ENCODE data around the gene STK38.
"Not testable (repeated sequence)": the region's sequence is repeated elsewhere in the genome, so short reads cannot be mapped to it uniquely, and the experiment has no call there.

STK38 gene

GRCh38 chr6:36546920-36547645 is at the start of gene STK38:
Gene STK38 (minus strand): TSS chr6:36547479. CDS start chr6:36540202, 7,277 bp downstream.
- DNase-seq, result peak; percentile 95

GRCh38 chr6:36596356-36596755 is 49.1 kb upstream of the STK38 start:
- no peak for DNase-seq

DNA sequence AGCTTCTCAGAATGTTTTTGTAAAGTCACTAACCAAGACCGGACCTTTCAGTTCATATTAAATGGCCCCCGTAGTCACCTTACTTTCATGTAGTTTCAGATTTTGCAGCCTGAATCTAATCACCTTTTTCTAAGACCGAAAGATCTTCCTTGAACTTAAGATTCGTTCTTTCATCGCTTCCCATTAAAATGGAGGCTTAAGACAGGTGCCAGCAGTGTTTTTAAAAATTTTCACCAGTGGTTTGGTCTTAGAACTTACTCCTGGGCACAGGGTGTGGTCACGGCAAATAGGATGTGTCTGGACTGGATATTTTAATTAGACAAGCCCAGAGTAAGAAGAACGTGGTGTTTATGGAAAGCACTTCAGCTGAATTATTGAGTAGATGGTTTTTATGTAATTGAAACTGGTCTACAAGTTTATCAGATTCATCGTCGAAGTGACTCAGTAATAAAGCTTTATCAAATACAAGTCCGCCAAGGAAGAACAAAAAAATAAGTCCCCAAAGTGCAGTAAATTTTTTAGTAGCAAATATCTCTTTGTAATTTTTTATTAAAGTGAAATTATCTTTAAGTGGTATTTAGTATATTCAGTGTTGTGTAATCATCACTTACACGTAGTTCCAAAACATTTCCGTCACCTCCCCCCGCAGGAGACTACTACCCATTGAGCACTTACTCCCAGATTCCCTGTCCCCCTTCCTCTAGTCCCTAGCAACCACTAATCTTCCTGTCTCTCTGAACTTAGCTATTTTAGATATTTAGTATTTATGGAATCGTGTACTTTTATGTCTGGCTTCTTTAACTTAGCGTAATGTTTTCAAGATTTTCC is 47.8 kb upstream of the STK38 start:
- DNase-seq, result peak; percentile 67

DNA sequence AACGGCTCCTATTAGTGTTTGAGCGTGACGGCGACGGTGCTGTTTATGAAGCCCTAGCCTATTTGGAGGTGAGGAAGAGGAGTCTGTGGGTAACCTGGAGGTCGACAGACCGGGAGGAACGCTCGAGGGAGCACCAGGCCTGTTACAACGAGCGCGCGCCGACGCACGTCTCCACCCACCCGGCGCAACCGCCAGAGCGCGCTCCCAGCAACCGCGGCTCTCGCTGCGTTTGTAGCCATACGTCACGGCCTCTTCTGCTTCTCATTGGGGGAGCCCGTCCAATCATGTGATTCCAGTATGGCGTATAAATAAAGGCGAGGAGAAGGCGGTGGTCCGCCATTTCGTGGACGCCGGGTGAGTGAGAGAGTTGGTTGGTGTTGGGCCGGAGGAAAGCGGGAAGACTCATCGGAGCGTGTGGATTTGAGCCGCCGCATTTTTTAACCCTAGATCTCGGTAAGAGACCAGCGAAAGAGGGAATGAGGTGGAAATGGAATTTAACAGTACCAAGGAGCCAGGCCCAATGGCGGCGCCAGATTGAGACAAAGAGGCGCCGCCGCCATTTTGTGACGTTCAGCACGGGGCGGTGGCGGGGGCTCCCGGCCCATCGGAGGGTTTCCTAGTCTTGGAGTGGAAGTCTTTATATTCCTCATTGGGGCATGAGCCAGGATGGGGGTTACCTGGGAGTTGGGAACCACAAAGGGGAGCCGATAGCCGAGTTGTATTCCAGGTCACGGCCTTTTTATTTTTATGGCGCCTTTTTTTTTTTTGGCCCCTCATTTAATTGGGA is 46.9 kb upstream of the STK38 start, which contains the start of gene SRSF3:
Gene SRSF3 (plus strand): TSS at position 334 of the 787 bp plus-strand sequence. CDS start 2,401 bp downstream, outside the sequence.
- peak; percentile 99 for DNase-seq

- no peak for DNase-seq
These were observed 46.3 kb upstream of the STK38 start for GRCh38 chr6:36593569-36594028.

GRCh38 chr6:36592221-36592655 is 45.0 kb upstream of the STK38 start:
- no peak for DNase-seq

GRCh38 chr6:36590237-36590636 is 43.0 kb upstream of the STK38 start:
- DNase-seq, result no peak

DNA sequence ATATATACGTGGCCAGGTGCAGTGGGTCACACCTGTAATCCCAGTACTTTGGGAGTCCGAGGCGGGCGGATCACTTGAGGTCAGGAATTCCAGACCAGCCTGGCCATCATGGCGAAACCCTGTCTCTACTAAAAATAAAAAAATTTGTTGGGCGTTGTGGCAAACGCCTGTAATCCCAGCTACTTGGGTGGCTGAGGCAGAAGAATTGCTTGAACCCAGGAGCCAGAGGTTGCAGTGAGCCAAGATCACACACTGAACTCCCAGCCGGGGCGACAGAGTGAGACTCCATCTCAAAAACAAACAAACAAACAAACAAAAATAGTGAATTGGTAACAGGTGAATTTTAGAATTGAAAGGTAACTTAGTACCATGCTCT is 41.7 kb upstream of the STK38 start:
- not testable (repeated sequence) for DNase-seq

DNA sequence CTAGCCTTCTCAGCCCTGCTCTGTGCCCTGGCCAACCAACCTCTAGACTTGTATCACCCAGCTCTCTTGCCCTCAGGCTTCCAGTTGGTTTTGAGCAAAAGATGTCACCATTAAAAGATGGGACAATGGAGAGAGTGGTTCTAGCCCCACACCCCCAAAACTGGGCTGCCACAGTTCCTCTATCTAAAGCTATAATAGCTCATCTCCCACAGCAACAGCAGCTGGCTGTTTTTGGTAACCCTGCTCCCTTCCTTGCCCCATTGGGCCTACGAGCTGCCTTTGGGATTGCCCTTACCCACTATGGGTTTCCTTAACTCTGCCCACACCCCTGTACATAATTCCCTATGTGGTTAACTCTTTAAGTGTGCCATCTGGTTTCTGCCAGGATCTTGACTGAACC is 39.3 kb upstream of the STK38 start:
- no peak for DNase-seq

GRCh38 chr6:36581716-36582115 is 34.4 kb upstream of the STK38 start:
- no peak for DNase-seq

- no peak for DNase-seq
These were observed 32.9 kb upstream of the STK38 start for GRCh38 chr6:36580184-36580526.

DNA sequence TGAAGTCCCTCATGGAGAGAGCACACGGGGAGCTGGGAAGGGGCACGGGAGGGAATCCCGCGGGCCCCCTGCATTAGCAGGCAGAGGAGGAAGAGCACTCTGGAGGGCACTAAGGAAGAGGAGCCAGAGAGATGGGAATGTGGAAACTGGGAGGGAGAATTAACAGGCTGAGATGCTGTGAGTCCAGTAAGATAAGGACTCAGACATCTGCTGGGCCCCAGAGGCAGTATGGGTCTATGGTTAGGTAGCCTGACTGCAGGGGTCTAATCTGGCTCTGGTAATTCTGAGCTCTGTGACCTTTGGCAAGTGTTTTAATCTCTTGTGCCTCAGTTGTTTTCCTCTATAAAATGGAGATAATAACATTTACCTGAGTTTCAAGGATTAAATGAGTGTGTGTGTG is 31.2 kb upstream of the STK38 start:
- DNase-seq, result no peak

DNA sequence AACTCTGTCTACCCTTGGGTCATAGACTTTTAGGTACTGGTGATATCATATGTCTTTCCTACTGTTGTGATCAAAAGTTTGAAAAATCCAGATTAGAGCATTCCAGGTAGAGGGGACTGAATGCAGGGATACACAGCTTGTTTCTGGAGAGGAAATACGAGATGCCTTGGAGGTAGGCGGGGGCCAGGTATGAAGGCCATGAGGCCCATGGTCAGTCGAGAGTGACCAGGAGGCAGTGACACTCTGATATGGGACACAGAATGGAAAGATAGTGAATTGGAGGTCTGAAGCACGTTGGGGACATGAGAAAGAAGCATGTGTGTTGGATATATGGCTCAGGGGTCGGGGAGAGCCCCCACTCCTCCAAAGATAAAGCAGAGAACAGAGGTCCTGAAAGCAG is 30.8 kb upstream of the STK38 start:
- no peak for DNase-seq

DNA sequence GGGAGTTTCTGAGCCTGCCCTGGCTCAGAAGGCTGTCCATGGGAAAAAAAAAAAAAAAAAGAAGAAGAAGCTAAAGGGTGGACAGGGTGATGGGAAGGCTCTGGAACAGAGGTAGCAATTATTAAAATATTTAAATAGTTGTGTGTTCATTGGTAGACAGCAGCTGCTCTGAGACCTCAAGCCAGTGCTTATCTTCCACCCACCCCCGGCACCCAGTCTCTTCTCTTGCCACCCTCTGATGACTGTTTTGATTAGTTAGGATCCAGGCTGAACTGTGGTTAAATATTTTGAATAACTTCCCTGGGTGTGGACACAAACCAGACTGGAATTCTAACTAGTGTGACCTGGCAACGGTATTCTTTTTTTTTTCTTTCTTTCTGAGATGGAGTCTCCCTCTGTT is 30.0 kb upstream of the STK38 start:
- no peak for DNase-seq

DNA sequence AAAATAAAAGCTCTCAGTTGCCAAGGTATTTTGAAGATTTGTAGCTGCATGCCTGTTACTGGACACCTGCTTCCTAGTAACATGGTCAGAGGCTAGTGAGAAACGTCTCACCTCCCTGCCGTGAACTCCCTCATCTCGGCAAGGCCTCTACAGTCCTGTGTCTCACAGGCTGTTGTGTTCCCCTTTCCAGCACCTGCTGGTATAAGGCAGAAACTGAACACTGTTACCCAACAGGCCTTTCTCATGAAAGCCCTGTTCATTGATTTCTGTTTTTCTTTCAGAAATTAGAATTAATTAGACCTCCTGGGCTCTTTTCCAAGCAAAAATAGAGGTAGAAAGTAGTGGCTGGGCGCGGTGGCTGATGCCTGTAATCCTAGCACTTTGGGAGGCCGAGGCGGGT is 29.3 kb upstream of the STK38 start:
- DNase-seq, result no peak

DNA sequence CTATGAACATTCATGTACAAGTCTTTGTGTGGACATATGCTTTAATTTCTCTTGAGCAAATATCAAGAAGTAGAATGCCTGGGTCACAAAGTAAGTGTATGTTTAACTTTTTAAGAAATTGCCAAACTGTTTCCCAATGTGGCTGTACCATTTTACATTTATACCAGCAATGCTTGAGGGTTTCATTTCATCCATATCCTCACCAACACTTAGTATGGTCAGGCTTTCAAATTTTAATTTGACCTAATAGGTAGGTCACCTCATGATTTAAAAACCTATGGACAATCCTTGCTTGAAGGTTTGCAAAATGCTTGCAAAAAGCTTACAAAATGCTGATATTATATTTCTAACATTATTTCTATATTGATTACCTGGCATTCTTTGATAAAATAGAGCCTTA is 27.4 kb upstream of the STK38 start:
- no peak for DNase-seq

GRCh38 chr6:36572353-36573311 is 25.4 kb upstream of the STK38 start:
- not testable (repeated sequence) for DNase-seq

DNA sequence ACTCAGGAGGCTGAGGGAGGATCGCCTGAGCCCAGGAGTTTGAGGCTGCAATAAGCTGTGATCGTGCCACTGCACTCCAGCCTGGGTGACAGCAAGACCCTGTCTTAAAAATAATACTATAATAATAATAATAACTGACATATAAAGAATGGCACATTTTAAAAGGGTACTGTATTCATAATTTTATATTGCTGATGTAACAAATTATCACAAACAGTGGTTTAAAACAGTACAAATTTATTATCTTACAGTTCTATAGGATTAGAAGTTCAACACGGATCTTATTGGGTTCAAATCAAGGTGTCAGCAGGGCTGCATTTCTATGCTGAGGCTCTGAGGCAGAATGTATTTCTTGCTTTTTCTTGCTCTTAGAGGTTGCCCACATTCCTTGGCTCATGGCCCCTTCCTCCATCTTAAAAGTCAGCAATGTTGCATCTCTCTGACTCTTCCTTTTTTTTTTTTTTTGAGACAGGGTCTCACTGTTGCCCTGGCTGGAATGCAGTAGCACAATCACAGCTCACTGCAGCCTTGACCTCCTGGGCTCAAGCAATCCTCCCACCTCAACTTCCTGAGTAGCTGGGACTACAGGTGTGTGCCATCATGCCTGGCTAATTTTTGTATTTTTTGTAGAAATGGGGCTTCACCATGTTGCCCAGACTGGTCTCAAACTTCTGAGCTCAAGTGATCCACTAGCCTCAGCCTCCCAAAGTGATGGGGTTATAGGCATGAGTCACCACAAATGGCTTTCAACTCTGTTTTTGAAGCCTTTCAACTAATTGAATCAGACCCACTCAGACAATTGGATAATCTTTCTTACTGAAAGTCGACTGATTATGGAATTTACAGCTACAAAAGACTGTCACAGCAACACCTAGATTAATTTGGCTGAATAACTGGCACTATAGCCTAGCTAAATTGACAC is 24.1 kb upstream of the STK38 start:
- DNase-seq, result no peak

GRCh38 chr6:36570264-36570663 is 23.0 kb upstream of the STK38 start:
- no peak for DNase-seq

DNA sequence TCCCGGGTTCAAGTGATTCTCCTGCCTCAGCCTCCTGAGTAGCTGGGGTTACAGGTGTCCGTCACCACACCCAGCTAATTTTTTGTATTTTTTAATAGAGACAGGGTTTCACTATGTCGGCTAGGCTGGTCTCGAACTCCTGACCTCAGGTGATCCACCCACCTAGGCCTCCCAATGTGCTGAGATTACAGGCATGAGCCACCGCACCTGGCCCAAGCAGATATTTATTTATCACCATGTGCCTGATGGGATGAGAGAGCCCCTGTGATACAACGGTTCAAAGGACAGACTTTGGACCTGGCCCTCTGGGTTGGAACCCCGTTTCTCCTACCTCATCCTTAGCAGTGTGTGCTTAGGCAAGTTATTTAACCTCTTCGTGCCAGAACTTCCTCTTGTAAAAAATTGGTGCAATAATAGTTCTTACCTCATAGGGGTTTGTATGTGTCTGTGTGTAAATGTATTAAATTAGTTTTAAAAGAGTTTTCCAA is 19.2 kb upstream of the STK38 start:
- DNase-seq, result no peak

DNA sequence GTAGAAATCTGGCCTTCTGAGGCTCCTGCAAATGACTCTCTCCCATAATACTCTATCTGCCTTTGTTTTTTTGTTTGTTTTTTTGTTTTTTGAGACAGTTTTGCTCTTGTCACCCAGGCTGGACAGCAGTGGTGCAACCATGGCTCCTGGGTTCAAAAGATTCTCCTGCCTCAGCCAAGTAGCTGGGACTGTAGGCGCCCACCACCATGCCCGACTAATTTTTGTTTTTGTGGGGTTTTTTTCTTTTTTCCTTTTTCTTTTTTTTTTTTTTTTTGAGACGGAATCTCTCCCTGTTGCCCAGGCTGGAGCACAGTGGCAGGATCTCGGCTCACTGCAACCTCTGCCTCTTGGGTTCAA is 16.6 kb upstream of the STK38 start:
- no peak for DNase-seq

Measured in NCI-H748 treated with DMSO at 0.1 percent for 48 hours (cell line).